ENCODE measurements around the gene EPO. TPM values are rescaled to one million over a fixed set of nuclear protein-coding genes. Genes with fewer than 3 reads are reported as not detected.

The EPO gene
- total RNA-seq, 1 experiment from 2014 or later, result 0.30 TPM

DNA sequence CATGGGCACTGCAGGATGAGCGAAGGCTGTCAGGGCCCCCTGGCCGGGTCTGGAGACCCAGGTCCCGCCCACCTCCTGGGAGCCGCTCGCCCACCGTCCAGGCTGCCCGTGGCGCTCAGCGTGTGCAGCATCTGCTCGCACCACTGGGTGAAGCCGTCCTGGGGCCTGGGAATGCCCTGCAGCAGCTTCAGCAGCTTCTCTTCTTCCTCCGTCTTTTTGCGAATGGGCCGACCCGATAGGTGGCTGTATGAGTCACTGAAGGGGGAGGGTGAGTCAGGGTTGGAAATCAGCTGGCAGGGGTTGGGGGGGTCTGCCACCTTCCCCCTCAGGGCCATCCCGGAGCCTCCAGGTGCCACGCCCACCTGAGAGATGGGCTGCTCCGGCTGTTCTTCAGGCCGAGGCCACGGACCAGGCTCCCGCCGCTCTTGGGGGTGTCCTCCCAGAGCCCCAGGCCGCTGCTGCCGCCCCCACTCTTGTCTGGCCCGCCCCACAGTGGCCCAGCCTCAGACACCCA lies 38.0 kb upstream of the EPO start:
- intact Hi-C loops (cut with micrococcal nuclease), result no loop called here
- H3K79me2 ChIP-seq (ENCODE audit: insufficient read depth, low read length), result peaks cover 3% of the 10 kb centered on the region; the same call in 1 of the 2 replicates
- H3K4me2 ChIP-seq (ENCODE audit: low read length), result no peak overlapping the region
- no peak overlapping the region for H3K9ac ChIP-seq (ENCODE audit: low read length)
- POLR2A ChIA-PET, result no interaction called here
- no peak for TF ChIP-seq SIN3A (IDR thresholded peaks at IDR 0.05; ENCODE audit: low read depth)
- no peak for TF ChIP-seq CEBPB (IDR thresholded peaks at IDR 0.05; ENCODE audit: low read depth)
- TF ChIP-seq, protein P1, sequence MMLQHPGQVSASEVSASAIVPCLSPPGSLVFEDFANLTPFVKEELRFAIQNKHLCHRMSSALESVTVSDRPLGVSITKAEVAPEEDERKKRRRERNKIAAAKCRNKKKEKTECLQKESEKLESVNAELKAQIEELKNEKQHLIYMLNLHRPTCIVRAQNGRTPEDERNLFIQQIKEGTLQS (IDR thresholded peaks at IDR 0.05), result no peak
- TF ChIP-seq, protein P2, sequence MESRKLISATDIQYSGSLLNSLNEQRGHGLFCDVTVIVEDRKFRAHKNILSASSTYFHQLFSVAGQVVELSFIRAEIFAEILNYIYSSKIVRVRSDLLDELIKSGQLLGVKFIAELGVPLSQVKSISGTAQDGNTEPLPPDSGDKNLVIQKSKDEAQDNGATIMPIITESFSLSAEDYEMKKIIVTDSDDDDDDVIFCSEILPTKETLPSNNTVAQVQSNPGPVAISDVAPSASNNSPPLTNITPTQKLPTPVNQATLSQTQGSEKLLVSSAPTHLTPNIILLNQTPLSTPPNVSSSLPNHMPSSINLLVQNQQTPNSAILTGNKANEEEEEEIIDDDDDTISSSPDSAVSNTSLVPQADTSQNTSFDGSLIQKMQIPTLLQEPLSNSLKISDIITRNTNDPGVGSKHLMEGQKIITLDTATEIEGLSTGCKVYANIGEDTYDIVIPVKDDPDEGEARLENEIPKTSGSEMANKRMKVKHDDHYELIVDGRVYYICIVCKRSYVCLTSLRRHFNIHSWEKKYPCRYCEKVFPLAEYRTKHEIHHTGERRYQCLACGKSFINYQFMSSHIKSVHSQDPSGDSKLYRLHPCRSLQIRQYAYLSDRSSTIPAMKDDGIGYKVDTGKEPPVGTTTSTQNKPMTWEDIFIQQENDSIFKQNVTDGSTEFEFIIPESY (IDR thresholded peaks at IDR 0.05; ENCODE audit: extremely low read depth, insufficient replicate concordance, low read length), result no peak
- ATAC-seq, result no peak
- no peak overlapping the region for H3K4me3 ChIP-seq (replicated peaks in 1 of 2; ENCODE audit: low read depth in 1 of 2, low read length in 2 of 2)
- H4K20me1 ChIP-seq (ENCODE audit: insufficient read depth), result no peaks in the 10 kb centered on the region
- no peaks in the 10 kb centered on the region for H3K9me3 ChIP-seq (ENCODE audit: control insufficient read depth in 1 of 2, insufficient read depth in 1 of 2, low read depth in 1 of 2, low read length in 2 of 2)
- H3K4me1 ChIP-seq (ENCODE audit: control insufficient read depth in 1 of 2, insufficient read depth in 2 of 2, low read length in 2 of 2), result peaks cover 0 to 5% of the 10 kb centered on the region in 2 experiments; a peak in 1 of 4 replicates
- DNase-seq (ENCODE audit: low read depth, low spot score), result no peak
- peaks cover 27 to 28% of the 10 kb centered on the region in 2 experiments; a peak in 3 of 4 replicates for H3K36me3 ChIP-seq (ENCODE audit: control insufficient read depth in 1 of 2, insufficient read depth in 2 of 2, low read length in 2 of 2)
- no peak overlapping the region for H3K27ac ChIP-seq (ENCODE audit: low read depth, low read length)
- H3K27me3 ChIP-seq (ENCODE audit: insufficient read depth, low read length), result no peaks in the 10 kb centered on the region
- CTCF ChIA-PET, result interaction anchor here (0.9 kb wide), 1 partner anchor 11 kb away, joined by 3 read pairs; no protein-coding TSS in a partner anchor
- BruUV-seq (replicated peaks), result no TSS peak
- RAD21 ChIA-PET (ENCODE audit: low non-redundant PET in 1 of 2, low total read pairs in 2 of 2, uncharacterized antibody in 2 of 2, unreplicated experiment in 2 of 2), result no interaction called here
- no peaks in the 10 kb centered on the region for H3K9me2 ChIP-seq (ENCODE audit: insufficient read depth)
- no peak overlapping the region for H2AFZ ChIP-seq (ENCODE audit: low read depth, low read length, poor library complexity, severe bottlenecking)

DNA sequence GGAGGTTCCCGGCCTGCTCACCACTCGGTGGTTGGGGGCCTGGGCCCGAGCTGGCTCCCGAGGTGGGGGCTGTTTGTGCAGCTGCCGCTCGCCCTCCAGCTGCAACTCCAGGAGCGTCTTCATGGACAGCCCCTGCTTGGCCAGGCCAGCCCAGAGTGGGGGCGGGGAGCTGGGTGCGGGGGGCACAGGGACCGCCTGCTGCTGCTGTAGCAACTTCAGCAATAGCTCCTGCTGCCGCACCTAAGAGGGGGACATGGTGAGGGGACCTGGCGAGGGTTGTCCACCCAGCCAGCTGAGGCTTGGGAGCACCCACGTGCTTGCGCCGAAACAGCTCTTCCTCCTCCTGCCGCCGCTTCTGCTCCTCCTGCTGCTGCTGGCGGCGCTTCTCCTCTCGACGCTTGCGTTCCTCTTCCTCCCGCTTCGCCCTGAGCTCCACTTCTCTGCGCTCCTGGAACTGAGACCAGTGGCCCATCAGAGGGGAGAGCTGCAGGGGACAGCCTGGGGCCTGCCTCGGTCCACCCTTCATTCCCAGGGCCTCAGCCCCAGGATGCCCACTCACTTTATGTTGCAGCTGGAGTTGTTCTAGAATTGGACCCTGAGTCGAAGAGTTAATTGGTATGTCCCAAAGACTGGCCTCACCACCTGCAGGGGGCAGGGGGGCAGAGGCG lies 37.1 kb upstream of the EPO start:
- H3K9me2 ChIP-seq (ENCODE audit: insufficient read depth), result no peaks in the 10 kb centered on the region
- H3K27me3 ChIP-seq (ENCODE audit: insufficient read depth, low read length), result no peaks in the 10 kb centered on the region
- no peak overlapping the region for H3K27ac ChIP-seq (ENCODE audit: low read depth, low read length)
- H4K20me1 ChIP-seq (ENCODE audit: insufficient read depth), result no peaks in the 10 kb centered on the region
- ChIA-PET RAD21 (ENCODE audit: low non-redundant PET in 1 of 2, low total read pairs in 2 of 2, uncharacterized antibody in 2 of 2, unreplicated experiment in 2 of 2) (no interaction called here), CTCF (interaction anchor here (0.9 to 1.6 kb wide), 2 partner anchors 10 to 23 kb away, joined by 3 to 6 read pairs; partner anchors contain the start of gene POP7), POLR2A (no interaction called here)
- BruUV-seq (replicated peaks), result no TSS peak
- H3K9ac ChIP-seq (ENCODE audit: low read length), result no peak overlapping the region
- ATAC-seq (no peak), DNase-seq (ENCODE audit: low read depth, low spot score) (no peak)
- no peak overlapping the region for H3K4me3 ChIP-seq (replicated peaks in 1 of 2; ENCODE audit: low read depth in 1 of 2, low read length in 2 of 2)
- TF ChIP-seq, protein P3, sequence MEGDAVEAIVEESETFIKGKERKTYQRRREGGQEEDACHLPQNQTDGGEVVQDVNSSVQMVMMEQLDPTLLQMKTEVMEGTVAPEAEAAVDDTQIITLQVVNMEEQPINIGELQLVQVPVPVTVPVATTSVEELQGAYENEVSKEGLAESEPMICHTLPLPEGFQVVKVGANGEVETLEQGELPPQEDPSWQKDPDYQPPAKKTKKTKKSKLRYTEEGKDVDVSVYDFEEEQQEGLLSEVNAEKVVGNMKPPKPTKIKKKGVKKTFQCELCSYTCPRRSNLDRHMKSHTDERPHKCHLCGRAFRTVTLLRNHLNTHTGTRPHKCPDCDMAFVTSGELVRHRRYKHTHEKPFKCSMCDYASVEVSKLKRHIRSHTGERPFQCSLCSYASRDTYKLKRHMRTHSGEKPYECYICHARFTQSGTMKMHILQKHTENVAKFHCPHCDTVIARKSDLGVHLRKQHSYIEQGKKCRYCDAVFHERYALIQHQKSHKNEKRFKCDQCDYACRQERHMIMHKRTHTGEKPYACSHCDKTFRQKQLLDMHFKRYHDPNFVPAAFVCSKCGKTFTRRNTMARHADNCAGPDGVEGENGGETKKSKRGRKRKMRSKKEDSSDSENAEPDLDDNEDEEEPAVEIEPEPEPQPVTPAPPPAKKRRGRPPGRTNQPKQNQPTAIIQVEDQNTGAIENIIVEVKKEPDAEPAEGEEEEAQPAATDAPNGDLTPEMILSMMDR (IDR thresholded peaks at IDR 0.05 in 2 of 3, conservative IDR thresholded peaks at IDR 0.05 in 1 of 3; ENCODE audit: borderline replicate concordance in 1 of 3, insufficient read depth in 1 of 3, low read depth in 2 of 3, low read length in 2 of 3), result no peak
- TF ChIP-seq FOSL1 (IDR thresholded peaks at IDR 0.05; ENCODE audit: low read depth) (no peak), YY1 (IDR thresholded peaks at IDR 0.05; ENCODE audit: extremely low read depth, insufficient replicate concordance, low read depth, low read length) (no peak), ZFX (IDR thresholded peaks at IDR 0.05) (no peak), SRF (IDR thresholded peaks at IDR 0.05; ENCODE audit: low read depth) (no peak)
- TF ChIP-seq, protein P4, sequence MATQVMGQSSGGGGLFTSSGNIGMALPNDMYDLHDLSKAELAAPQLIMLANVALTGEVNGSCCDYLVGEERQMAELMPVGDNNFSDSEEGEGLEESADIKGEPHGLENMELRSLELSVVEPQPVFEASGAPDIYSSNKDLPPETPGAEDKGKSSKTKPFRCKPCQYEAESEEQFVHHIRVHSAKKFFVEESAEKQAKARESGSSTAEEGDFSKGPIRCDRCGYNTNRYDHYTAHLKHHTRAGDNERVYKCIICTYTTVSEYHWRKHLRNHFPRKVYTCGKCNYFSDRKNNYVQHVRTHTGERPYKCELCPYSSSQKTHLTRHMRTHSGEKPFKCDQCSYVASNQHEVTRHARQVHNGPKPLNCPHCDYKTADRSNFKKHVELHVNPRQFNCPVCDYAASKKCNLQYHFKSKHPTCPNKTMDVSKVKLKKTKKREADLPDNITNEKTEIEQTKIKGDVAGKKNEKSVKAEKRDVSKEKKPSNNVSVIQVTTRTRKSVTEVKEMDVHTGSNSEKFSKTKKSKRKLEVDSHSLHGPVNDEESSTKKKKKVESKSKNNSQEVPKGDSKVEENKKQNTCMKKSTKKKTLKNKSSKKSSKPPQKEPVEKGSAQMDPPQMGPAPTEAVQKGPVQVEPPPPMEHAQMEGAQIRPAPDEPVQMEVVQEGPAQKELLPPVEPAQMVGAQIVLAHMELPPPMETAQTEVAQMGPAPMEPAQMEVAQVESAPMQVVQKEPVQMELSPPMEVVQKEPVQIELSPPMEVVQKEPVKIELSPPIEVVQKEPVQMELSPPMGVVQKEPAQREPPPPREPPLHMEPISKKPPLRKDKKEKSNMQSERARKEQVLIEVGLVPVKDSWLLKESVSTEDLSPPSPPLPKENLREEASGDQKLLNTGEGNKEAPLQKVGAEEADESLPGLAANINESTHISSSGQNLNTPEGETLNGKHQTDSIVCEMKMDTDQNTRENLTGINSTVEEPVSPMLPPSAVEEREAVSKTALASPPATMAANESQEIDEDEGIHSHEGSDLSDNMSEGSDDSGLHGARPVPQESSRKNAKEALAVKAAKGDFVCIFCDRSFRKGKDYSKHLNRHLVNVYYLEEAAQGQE (IDR thresholded peaks at IDR 0.05; ENCODE audit: low read depth), result no peak
- intact Hi-C loops (cut with micrococcal nuclease), result no loop called here
- no peaks in the 10 kb centered on the region for H3K9me3 ChIP-seq (ENCODE audit: control insufficient read depth in 1 of 2, insufficient read depth in 1 of 2, low read depth in 1 of 2, low read length in 2 of 2)
- peaks cover 0 to 5% of the 10 kb centered on the region in 2 experiments; a peak in 1 of 4 replicates for H3K4me1 ChIP-seq (ENCODE audit: control insufficient read depth in 1 of 2, insufficient read depth in 2 of 2, low read length in 2 of 2)
- peaks cover 29 to 35% of the 10 kb centered on the region in 2 experiments; a peak in 3 of 4 replicates for H3K36me3 ChIP-seq (ENCODE audit: control insufficient read depth in 1 of 2, insufficient read depth in 2 of 2, low read length in 2 of 2)
- no peak overlapping the region for H2AFZ ChIP-seq (ENCODE audit: low read depth, low read length, poor library complexity, severe bottlenecking)
- H3K4me2 ChIP-seq (ENCODE audit: low read length), result no peak overlapping the region
- peaks cover 9% of the 10 kb centered on the region; the same call in 1 of the 2 replicates for H3K79me2 ChIP-seq (ENCODE audit: insufficient read depth, low read length)
